AG04450 (cell line): ENCODE results near the gene PTPRG. TPM values are rescaled to one million over a fixed set of nuclear protein-coding genes. Genes with fewer than 3 reads are reported as not detected.
"Not testable (repeated sequence)": the region's sequence is repeated elsewhere in the genome, so short reads cannot be mapped to it uniquely, and the experiment has no call there.

ENCODE experiments used
- CTCF ChIA-PET: fragments of 300-600, 350-600 bp; formaldehyde crosslinking; extraction: SDS; loops from one replicate; lab custom pipeline; 2022; ENCODE audit warnings: antibody characterized with exemption, inconsistent platforms; lab: Charles Lee
- POLR2A ChIA-PET: fragments of 350-600 bp; formaldehyde crosslinking; extraction: SDS; loops from one replicate; lab custom pipeline; 2021; ENCODE audit warnings: antibody characterized with exemption, inconsistent platforms; lab: Yijun Ruan, JAX
- DNase-seq: peaks from one replicate; pipeline ENCODE4 v3.0.0-alpha.2; 2011; ENCODE audit warnings: low read depth, low spot score
- H3K27ac ChIP-seq: one replicate; pipeline ENCODE4 v1.5.1; 2012; ENCODE audit warnings: low read depth, low read length, control low read depth
- H3K27me3 ChIP-seq: one replicate; pipeline ENCODE4 v1.6.0; 2012; ENCODE audit warnings: low read length; ENCODE audit not compliant: control insufficient read depth, insufficient read depth
- H3K4me3 ChIP-seq: 2 replicates; pipeline ENCODE4 v1.5.1; 2011; ENCODE audit warnings: mild to moderate bottlenecking, low read depth, low read length, control low read depth
- H3K9me3 ChIP-seq: 2 replicates; pipeline ENCODE4 v1.5.1; 2012; ENCODE audit warnings: low read length; ENCODE audit not compliant: control insufficient read depth, insufficient read depth
- CTCF ChIP-seq: IDR thresholded peaks from 2 replicates; pipeline ENCODE4 v1.5.1; 2011; ENCODE audit warnings: low read depth, low read length, control low read depth, inconsistent platforms
- polyA plus RNA-seq: library from polyadenylated mRNA; depleted of rRNA; stranded (reverse); fragments of >200 nt; gene quantifications from 2 replicates; pipeline ENCODE4 v1.2.3, GENCODE V29; 2011

PTPRG gene
- polyA plus RNA-seq, 1 experiment: 26.5 TPM

DNA sequence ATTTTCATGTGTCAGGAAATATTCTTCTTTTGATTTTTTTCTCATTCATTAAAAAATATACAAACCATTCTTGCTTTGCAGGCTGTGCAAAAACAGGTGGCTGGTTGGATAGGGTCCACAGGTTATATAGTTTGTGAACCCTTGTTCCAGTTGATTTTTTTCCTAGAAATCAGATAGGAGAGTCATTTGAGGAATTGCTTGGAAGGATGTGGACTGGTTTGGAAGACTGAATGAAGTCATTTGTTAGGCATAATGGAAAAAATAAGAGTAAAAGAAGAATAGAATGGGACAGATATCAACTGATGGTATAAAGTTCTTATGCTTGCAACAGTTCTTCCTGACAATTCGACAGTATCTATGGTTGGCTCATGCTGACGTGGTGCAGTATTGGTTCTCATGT is 189.4 kb downstream of the PTPRG start:
- no peaks in the 10 kb centered on the region; the same call in 1 of the 2 replicates for H3K9me3 ChIP-seq
- no peak for TF ChIP-seq CTCF
- H3K27me3 ChIP-seq: no peaks in the 10 kb centered on the region
- H3K27ac ChIP-seq: no peak overlapping the region
- DNase-seq: no peak
- POLR2A ChIA-PET: no interaction called here
- no peak overlapping the region for H3K4me3 ChIP-seq
- CTCF ChIA-PET: no interaction called here

- Histone ChIP-seq H3K27me3 (no peaks in the 10 kb centered on the region), H3K4me3 (no peak overlapping the region), H3K27ac (no peak overlapping the region), H3K9me3 (no peaks in the 10 kb centered on the region)
- no peak for DNase-seq
- ChIA-PET CTCF (no interaction called here), POLR2A (no interaction called here)
- TF ChIP-seq CTCF: no peak
These were observed 197.5 kb downstream of the PTPRG start for GRCh38 chr3:61758839-61759238.

- H3K4me3 ChIP-seq, H3K27ac ChIP-seq, H3K27me3 ChIP-seq, H3K9me3 ChIP-seq, POLR2A ChIA-PET, DNase-seq: not testable (repeated sequence)
- CTCF ChIA-PET: interaction anchor here (0.6 kb wide), 1 partner anchor 428 kb away, joined by 3 read pairs; no protein-coding TSS in a partner anchor
These were observed 199.4 kb downstream of the PTPRG start for GRCh38 chr3:61760783-61761182.

DNA sequence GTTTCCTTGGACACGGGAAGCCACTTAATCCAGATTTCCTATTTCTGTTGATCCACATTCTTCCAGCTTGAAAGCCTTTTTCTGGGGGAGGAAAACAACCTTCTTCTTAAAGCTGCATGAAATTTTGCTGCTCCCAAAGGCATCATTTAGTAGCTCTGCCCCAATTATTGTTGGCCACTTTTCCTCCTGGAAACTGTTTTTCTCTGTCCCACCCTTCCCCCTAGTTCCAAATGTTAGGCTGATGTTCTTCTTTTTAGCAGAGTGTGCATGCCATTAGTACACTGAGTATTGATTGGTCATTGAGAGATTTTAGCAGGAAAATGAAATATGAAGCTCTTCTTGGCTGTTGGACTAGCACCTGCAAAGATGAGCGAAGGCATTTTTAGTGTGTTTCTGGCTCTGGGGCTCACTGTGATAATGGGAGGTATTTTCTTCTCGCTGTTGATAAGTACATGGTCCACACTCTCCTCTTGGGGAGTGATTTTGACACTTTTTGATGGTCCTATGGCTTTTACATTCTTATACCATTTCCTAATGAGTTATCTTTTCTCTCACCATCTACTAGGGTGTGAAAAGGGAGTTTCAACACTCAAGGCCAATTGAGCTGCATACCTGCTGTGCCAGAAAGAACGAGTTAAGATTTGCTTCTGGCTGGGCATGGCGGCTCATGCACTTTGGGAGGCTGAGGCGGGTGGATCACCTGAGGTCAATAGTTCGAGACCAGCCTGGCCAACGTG is 200.5 kb downstream of the PTPRG start:
- H3K27me3 ChIP-seq: no peaks in the 10 kb centered on the region
- no peak overlapping the region for H3K4me3 ChIP-seq
- CTCF ChIA-PET: no interaction called here
- no peak for DNase-seq
- H3K9me3 ChIP-seq: no peaks in the 10 kb centered on the region
- no peak for TF ChIP-seq CTCF
- POLR2A ChIA-PET: no interaction called here
- H3K27ac ChIP-seq: no peak overlapping the region

GRCh38 chr3:61765157-61765876 is 203.9 kb downstream of the PTPRG start:
- Histone ChIP-seq H3K27me3 (no peaks in the 10 kb centered on the region), H3K27ac (no peak overlapping the region), H3K4me3 (no peak overlapping the region), H3K9me3 (no peaks in the 10 kb centered on the region)
- POLR2A ChIA-PET: no interaction called here
- CTCF ChIA-PET: no interaction called here
- no peak for TF ChIP-seq CTCF
- DNase-seq: no peak
